ENCODE measurements around the gene SLC12A5.

SLC12A5 gene

GRCh38 chr20:46102940-46103339, 73.9 kb downstream of the SLC12A5 start:
- TF ChIP-seq, protein P1, sequence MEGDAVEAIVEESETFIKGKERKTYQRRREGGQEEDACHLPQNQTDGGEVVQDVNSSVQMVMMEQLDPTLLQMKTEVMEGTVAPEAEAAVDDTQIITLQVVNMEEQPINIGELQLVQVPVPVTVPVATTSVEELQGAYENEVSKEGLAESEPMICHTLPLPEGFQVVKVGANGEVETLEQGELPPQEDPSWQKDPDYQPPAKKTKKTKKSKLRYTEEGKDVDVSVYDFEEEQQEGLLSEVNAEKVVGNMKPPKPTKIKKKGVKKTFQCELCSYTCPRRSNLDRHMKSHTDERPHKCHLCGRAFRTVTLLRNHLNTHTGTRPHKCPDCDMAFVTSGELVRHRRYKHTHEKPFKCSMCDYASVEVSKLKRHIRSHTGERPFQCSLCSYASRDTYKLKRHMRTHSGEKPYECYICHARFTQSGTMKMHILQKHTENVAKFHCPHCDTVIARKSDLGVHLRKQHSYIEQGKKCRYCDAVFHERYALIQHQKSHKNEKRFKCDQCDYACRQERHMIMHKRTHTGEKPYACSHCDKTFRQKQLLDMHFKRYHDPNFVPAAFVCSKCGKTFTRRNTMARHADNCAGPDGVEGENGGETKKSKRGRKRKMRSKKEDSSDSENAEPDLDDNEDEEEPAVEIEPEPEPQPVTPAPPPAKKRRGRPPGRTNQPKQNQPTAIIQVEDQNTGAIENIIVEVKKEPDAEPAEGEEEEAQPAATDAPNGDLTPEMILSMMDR (IDR thresholded peaks at IDR 0.05): no peak
- DNase-seq (ENCODE audit: low spot score): no peak
- Histone ChIP-seq H3K4me3 (no peak overlapping the region), H3K27ac (no peak overlapping the region)

- Histone ChIP-seq H3K4me3 (no peak overlapping the region), H3K27ac (no peak overlapping the region)
- no peak for DNase-seq (ENCODE audit: low spot score)
- TF ChIP-seq, protein P1 (IDR thresholded peaks at IDR 0.05): no peak
Observed at GRCh38 chr20:46104262-46104661, 75.2 kb downstream of the SLC12A5 start.

- TF ChIP-seq, protein P1 (IDR thresholded peaks at IDR 0.05): no peak
Observed at GRCh38 chr20:46107061-46107460, 78.0 kb downstream of the SLC12A5 start.

GRCh38 chr20:46108435-46108841, 79.4 kb downstream of the SLC12A5 start:
- no peak for DNase-seq (ENCODE audit: low spot score)
- no peak overlapping the region for H3K27ac ChIP-seq
- H3K4me3 ChIP-seq: no peak overlapping the region
- TF ChIP-seq, protein P1 (IDR thresholded peaks at IDR 0.05): no peak

More at GRCh38 chr20:46107061-46107460, 78.0 kb downstream of the SLC12A5 start:
- no peak for DNase-seq (ENCODE audit: low spot score)
- Histone ChIP-seq H3K27ac (no peak overlapping the region), H3K4me3 (no peak overlapping the region)

GRCh38 chr20:46108976-46109375, 80.0 kb downstream of the SLC12A5 start:
- DNase-seq (ENCODE audit: low spot score): no peak
- no peak overlapping the region for H3K27ac ChIP-seq
- TF ChIP-seq, protein P1 (IDR thresholded peaks at IDR 0.05): no peak
- no peak overlapping the region for H3K4me3 ChIP-seq

Data from coronary artery (tissue), 2 donors.